Muscle layer of colon (tissue), 2 donors: ENCODE data around the gene VPS35.
"Not testable (repeated sequence)": the region's sequence is repeated elsewhere in the genome, so short reads cannot be mapped to it uniquely, and the experiment has no call there.

Source experiments
- H3K27ac ChIP-seq: one replicate; pipeline ENCODE4 v1.7.0; 2013; ENCODE audit warnings: low read depth, mild to moderate bottlenecking, low read length, moderate library complexity
- H3K27me3 ChIP-seq, 2 donors: one replicate each; pipeline ENCODE4 v1.7.0; 2013; ENCODE audit warnings: low read length in 2 of 2, mild to moderate bottlenecking in 2 of 2; ENCODE audit not compliant: insufficient read depth in 2 of 2, control insufficient read depth in 1 of 2
- H3K36me3 ChIP-seq: one replicate; pipeline ENCODE4 v1.7.0; 2013; ENCODE audit warnings: mild to moderate bottlenecking, low read length; ENCODE audit not compliant: insufficient read depth
- H3K4me1 ChIP-seq: one replicate; pipeline ENCODE4 v1.7.0; 2013; ENCODE audit warnings: mild to moderate bottlenecking, low read length; ENCODE audit not compliant: insufficient read depth
- H3K4me3 ChIP-seq, 2 donors: one replicate each; pipeline ENCODE4 v1.7.0; 2013; ENCODE audit warnings: low read length in 2 of 2, low read depth in 1 of 2, mild to moderate bottlenecking in 1 of 2, moderate library complexity in 1 of 2
- H3K9ac ChIP-seq: one replicate; pipeline ENCODE4 v1.7.0; 2013; ENCODE audit warnings: low read length
- H3K9me3 ChIP-seq: one replicate; pipeline ENCODE4 v1.7.0; 2013; ENCODE audit warnings: mild to moderate bottlenecking, low read length
- donor health status: abdominal sarcoma.
- donor health status: Adenocarcinoma of cecum.

Gene VPS35

DNA sequence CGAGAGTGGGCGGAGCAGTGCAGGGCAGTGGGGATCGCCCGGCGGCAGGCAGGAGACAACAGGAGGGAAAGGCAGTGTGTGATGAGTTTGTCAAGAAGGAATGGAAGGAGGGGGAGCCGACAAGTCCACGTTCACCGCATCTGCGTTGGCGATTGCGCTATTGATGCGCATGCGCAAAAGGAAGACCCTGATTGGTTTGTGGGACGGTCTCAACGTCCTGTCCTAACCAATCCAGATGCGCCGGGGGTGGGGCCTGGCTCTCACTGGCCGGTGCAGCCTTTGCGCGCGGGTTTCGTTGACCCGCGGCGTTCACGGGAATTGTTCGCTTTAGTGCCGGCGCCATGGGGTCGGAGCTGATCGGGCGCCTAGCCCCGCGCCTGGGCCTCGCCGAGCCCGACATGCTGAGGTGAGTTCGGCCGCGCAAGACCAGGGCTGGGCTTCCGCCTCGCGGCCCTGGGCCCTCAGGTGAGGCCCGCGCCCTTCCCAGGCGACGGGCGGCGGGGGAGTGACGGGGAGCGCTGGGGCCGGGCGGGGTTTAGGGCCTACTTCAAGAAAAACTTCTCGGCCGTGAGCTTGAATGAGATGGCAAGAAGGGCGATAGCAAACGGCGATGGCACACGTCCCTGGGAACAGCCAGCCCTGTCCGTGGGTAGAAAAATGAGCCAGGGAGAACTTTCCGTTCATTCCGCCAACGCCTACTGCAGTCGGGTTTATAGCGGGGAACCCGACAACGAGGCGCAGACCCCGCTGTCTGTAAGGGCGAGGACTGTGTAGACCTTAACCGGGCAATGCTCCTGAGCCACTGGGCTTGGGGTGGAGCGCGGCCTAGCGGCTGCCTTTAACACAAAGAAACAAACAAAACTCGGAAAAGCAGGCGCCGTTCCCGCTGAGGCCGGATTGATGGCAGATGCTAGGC lies 645 bp upstream of the VPS35 start, which contains the start of gene ORC6:
Gene ORC6, plus strand, starts transcription at position 295 of the 916 bp plus-strand sequence. Its CDS starts 47 bp downstream, at position 342.
- no peaks in the 10 kb centered on the region for H3K36me3 ChIP-seq
- no peaks in the 10 kb centered on the region for H3K9me3 ChIP-seq
- peaks cover 22% of the 10 kb centered on the region for H3K4me1 ChIP-seq
- no peaks in the 10 kb centered on the region for H3K27me3 ChIP-seq
- peak within 1 kb of the TSS; percentile 57 for H3K9ac ChIP-seq
- H3K27ac ChIP-seq = peak within 1 kb of the TSS; percentile 95
- H3K4me3 ChIP-seq = peak within 1 kb of the TSS; percentile 65 to 84

DNA sequence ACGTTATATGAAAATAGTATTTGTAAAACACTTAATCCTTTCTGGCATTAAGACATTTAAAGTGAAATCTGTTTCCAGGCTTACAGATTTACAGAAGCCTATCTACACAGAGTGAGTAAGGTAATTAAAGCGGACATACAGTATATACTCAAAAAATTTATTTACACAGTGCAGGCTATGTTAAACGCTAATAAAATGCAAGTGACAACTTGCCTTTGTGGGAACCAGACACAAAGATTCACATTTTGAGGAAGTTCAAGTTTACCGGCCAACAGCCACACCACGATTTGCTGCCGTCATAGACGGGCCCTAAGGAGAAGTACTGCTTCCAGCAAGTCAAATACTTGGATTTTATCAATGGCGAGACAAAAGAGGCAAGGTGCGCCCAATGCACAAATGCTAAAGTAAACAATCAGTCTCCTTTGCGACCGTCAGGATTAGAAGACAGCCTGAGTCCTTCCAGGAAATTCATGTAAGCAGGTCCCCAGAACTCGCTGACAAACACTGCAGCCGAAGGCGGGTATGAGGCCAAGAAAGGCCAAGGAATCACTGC lies 801 bp downstream of the VPS35 start:
- Histone ChIP-seq H3K4me1 (peaks cover 28% of the 10 kb centered on the region), H3K27me3 (no peaks in the 10 kb centered on the region), H3K9ac (peak overlapping the region; percentile 37), H3K27ac (peak overlapping the region; percentile 95), H3K36me3 (no peaks in the 10 kb centered on the region), H3K4me3 (peak overlapping the region; percentile 65 to 84), H3K9me3 (no peaks in the 10 kb centered on the region)

DNA sequence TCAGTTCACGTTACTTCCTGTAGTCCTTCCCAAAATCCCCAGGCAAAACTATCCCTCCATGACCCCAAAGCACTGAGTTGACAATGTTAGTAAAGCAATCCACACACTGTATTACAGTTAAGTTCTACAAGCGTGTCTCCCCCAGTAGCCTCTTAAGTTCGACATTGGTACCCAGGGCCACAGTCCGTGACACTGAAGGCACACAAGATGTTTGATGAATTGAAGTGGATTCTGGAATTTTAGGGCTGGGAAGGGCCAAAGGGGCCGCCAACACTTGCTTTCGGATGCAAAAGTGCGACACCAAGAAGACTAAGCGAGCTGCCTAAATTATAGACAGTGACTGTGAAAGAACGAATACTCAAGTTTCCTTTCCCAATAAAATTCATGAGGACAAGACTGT lies 1.5 kb downstream of the VPS35 start:
- Histone ChIP-seq H3K4me3 (peak overlapping the region in 1 of 2 donors; percentile 65), H3K27ac (no peak overlapping the region), H3K9ac (peak overlapping the region; percentile 37)

DNA sequence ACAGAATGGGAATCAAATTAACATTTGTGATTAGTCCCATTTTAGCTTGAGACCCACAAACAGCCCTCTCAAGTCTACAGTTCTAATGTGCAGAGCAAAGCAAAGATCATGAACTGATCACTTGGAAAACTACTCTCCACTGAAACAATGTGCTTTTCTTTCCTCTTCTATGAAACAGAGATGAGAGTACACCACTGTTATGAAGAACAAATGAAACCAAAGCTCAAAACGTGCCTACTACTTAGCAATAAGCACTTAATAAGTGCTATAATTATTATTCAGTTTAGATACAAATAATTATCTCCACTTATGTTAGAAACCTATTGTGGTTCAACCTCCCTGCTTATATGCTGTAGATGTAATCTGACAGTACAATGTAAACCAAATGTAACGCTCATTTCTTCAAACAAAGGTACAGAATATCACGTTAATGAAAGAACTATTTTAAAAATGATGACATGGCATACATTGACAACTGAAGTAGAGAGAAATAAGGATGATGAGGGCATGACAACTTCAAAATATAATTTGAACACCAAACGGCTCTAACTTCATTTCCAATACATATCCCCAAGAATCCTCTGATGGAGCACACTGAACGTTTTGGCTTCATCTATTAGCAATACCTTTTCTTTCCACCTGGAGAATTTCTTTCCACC lies 2.0 kb downstream of the VPS35 start:
- Histone ChIP-seq H3K4me3 (peak overlapping the region in 1 of 2 donors; percentile 65), H3K27me3 (no peaks in the 10 kb centered on the region), H3K4me1 (peaks cover 28% of the 10 kb centered on the region), H3K9ac (no peak overlapping the region), H3K36me3 (no peaks in the 10 kb centered on the region), H3K9me3 (no peaks in the 10 kb centered on the region), H3K27ac (no peak overlapping the region)

More for the DNA sequence above, 1.5 kb downstream of the VPS35 start:
- Histone ChIP-seq H3K9me3 (no peaks in the 10 kb centered on the region), H3K36me3 (no peaks in the 10 kb centered on the region), H3K4me1 (peaks cover 28% of the 10 kb centered on the region), H3K27me3 (no peaks in the 10 kb centered on the region)

DNA sequence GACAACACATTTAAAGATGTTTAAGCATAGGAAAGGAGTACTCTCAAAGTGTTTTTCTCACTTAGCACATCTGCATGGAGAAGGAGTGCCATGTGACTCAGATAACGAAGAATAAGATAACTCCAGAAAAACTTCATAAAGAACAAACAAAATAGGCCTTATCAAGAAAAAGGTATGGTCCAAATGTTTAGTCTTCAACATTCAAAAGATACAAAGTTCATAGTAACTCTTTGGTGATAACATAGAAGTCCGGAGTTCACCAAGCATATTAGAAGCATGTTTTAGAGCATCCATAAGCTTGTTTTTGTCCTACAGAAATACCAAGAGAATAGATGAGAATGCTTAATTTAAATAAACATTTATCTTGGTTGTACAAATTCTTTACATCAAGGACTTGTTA lies 7.1 kb downstream of the VPS35 start:
- H3K9me3 ChIP-seq, H3K4me3 ChIP-seq, H3K27me3 ChIP-seq, H3K9ac ChIP-seq, H3K27ac ChIP-seq, H3K4me1 ChIP-seq: not testable (repeated sequence)
- H3K36me3 ChIP-seq = peaks cover 18% of the 10 kb centered on the region

DNA sequence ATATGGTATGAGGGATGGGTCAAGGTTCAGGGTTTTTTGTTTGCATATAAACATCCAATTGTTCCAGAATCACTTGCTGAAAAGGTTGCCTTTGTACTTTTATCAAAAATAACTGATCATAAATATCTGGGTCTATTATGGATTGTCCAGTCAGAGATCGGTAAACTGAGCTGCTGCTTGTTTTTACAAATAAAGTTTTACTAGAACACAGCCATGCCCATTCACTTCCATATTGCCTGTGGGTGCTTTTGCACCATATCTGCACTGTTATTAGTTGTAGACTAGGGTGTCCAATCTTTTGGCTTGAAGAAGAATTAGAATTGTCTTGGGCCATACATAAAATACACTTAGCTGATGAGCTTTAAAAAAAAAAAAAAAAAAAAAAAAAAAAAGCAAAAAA lies 11.0 kb downstream of the VPS35 start:
- H3K9me3 ChIP-seq, H3K9ac ChIP-seq, H3K4me1 ChIP-seq, H3K4me3 ChIP-seq, H3K27ac ChIP-seq, H3K27me3 ChIP-seq: not testable (repeated sequence)
- H3K36me3 ChIP-seq = peaks cover 39% of the 10 kb centered on the region

DNA sequence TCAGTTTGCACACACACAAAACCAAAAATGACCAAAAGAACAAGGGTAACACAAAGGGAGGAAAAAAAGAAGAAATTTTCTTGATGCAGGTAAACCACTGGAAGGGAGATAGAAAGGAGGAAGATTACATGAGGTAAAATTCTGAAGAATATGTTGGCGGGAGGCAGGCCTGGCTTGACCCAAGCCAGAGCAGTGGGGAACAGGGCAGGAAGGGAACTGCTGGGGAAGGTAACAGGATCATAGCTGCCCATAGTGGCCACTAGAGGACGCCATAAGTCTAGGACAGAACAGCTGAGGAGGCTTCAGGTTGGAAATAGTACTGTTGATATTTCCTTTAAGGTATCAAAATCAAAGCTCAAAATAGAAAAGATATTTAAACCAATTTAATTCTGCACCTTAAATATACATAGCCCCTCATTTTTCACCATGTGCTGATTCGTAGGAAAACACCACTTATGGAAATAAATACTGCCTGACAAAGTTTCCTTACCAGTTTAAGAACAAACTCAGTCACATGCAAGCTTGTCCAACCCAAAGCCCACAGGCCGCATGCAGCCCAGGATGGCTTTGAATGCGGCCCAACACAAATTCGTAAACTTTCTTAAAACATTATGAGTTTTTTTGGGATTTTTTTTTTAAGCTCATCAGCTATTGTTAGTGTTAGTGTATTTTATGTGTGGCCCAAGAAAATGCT lies 15.5 kb downstream of the VPS35 start:
- Histone ChIP-seq H3K9ac (no peak overlapping the region), H3K27ac (no peak overlapping the region), H3K4me3 (no peak overlapping the region), H3K36me3 (peaks cover 59% of the 10 kb centered on the region), H3K27me3 (no peaks in the 10 kb centered on the region), H3K4me1 (no peaks in the 10 kb centered on the region), H3K9me3 (no peaks in the 10 kb centered on the region)

DNA sequence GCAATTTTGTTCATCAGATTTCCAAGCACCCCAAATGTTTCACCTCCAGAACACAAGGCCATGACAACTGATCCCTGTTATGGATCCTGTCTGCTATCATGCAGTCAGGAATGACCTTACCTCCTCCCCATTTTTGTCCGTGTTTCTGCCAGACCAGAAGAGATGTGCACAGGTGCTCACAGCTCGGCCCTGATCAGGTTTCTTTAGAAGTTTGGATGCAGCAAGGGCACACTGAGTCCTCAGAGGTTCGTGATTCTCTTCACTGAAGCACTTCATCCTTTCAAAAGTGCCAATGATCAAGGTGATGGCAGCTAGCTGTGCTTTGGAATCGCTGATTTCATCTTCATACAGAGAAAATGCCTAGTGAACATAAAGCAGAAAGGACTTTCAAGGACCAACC lies 26.9 kb downstream of the VPS35 start:
- Histone ChIP-seq H3K4me1 (no peaks in the 10 kb centered on the region), H3K27me3 (no peaks in the 10 kb centered on the region), H3K4me3 (no peak overlapping the region), H3K9ac (no peak overlapping the region), H3K36me3 (peaks cover 44% of the 10 kb centered on the region), H3K9me3 (no peaks in the 10 kb centered on the region), H3K27ac (no peak overlapping the region)

DNA sequence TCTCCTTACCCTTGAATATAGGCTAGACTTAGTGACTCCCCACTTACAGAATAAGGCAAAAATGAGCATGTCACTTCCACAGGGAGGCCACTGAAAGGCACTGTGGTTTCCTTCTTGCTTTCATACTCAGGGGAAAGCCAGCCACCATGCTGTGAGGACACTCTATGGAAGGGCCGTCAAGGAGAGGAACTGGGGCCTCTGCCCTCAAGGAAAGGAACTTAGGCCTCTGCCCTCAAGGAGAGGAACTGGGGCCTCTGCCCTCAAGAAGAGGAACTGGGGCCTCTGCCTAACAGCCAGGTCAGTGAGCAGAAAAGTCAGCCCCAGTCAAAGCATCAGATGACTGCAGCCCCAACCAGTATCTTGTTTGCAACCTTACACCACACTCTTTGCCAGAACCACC lies 30.1 kb downstream of the VPS35 start:
- Histone ChIP-seq H3K9me3 (no peaks in the 10 kb centered on the region), H3K4me3 (no peak overlapping the region), H3K27me3 (no peaks in the 10 kb centered on the region), H3K36me3 (peaks cover 34% of the 10 kb centered on the region), H3K27ac (no peak overlapping the region), H3K9ac (no peak overlapping the region), H3K4me1 (no peaks in the 10 kb centered on the region)

DNA sequence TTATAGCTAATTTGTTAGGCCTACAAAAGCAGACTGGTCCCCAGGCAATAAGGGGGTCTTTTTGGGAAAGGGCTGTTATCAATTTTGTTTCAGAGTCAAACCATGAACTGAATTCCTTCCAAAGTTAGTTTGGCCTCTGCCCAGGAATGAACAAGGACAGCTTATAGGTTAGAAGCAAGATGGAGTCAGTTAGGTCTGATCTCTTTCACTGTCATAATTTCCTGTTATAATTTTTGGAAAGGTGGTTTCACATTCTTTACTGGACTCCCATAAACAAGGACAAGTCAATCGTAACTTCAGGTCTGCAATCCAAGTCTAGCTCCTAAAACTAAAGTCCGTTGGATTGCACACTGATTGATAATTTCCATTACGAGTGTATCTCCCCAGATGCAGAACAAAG lies 37.7 kb downstream of the VPS35 start:
- H3K9ac ChIP-seq = no peak overlapping the region
- no peaks in the 10 kb centered on the region for H3K27me3 ChIP-seq
- H3K9me3 ChIP-seq = no peaks in the 10 kb centered on the region
- H3K27ac ChIP-seq = no peak overlapping the region
- no peaks in the 10 kb centered on the region for H3K36me3 ChIP-seq
- H3K4me1 ChIP-seq = no peaks in the 10 kb centered on the region
- no peak overlapping the region for H3K4me3 ChIP-seq

DNA sequence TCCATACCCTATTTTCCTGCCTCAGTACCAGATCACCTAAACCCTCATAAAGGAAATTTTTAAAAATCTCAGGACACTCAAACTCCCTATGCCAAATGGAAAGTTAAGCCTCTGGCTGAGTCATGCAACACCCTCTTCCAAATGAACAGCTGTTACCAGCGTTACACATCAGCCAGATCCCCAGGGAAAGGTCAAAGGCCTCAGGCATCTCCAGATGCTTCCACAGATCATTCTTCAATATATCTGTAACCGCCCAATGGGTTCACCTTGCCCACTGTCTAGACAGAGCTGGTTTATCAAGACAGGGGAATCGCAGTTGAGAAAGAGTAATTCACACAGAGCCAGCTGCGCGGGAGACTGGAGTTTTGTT lies 38.7 kb downstream of the VPS35 start:
- H3K9ac ChIP-seq = no peak overlapping the region
- H3K9me3 ChIP-seq = no peaks in the 10 kb centered on the region
- H3K4me3 ChIP-seq = no peak overlapping the region
- no peaks in the 10 kb centered on the region for H3K4me1 ChIP-seq
- H3K27me3 ChIP-seq = no peaks in the 10 kb centered on the region
- no peak overlapping the region for H3K27ac ChIP-seq
- no peaks in the 10 kb centered on the region for H3K36me3 ChIP-seq
